Endothelial cell of umbilical vein (primary cell): ENCODE measurements around the gene SLC12A9.

ENCODE experiments used
- CTCF ChIP-seq, 2 donors: IDR thresholded peaks; 1 replicate in 1 of 2; 2 replicates in 1 of 2; pipeline ENCODE4 v1.5.1; 2011; ENCODE audit warnings: low read length in 2 of 2, mild to moderate bottlenecking in 2 of 2, moderate library complexity in 2 of 2, control low read depth in 1 of 2, inconsistent platforms in 1 of 2, low read depth in 1 of 2; ENCODE audit not compliant: insufficient read depth in 1 of 2; ENCODE audit errors: extremely low read depth in 1 of 2
- EZH2 ChIP-seq: IDR thresholded peaks from 2 replicates; pipeline ENCODE4 v1.6.1; 2012; ENCODE audit warnings: borderline replicate concordance, low read depth, mild to moderate bottlenecking, moderate library complexity, low read length, inconsistent platforms; ENCODE audit not compliant: severe bottlenecking

GRCh38 chr7:100891568-100892247, 39.2 kb downstream of the SLC12A9 start:
- no peak for TF ChIP-seq EZH2
- TF ChIP-seq CTCF (IDR thresholded peaks at IDR 0.05; ENCODE audit: extremely low read depth in 1 of 2, insufficient read depth in 1 of 2, low read depth in 1 of 2, low read length in 2 of 2) = no peak
